GM21526 (cell line): Measurements from ENCODE around the gene NOL11.
"Not testable (repeated sequence)": the region's sequence is repeated elsewhere in the genome, so short reads cannot be mapped to it uniquely, and the experiment has no call there.

ENCODE experiments used
- ATAC-seq: cut with Tn5 transposase; IDR thresholded peaks from one replicate; pipeline ENCODE4 v1.9.1; 2021; ENCODE audit warnings: moderate library complexity; ENCODE audit not compliant: unreplicated experiment, low FRiP score

Gene NOL11

DNA sequence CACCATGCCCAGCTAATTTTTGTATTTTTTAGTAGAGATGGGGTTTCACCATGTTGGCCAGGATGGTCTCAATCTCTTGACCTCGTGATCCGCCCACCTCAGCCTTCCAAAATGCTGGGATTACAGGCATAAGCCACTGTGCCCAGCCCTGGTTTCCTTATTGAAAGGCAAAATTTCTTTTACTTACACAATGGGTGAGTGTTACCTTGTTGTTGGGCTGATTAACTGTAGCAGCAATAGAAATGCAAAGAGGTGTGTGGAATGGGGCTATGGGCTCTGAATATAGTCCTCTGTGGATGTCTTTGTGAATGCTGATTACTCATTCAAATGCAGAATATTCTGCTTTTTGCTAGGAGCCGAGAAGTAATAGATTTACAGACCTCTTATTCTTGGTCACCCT, 34.4 kb downstream of the NOL11 start:
- not testable (repeated sequence) for ATAC-seq

DNA sequence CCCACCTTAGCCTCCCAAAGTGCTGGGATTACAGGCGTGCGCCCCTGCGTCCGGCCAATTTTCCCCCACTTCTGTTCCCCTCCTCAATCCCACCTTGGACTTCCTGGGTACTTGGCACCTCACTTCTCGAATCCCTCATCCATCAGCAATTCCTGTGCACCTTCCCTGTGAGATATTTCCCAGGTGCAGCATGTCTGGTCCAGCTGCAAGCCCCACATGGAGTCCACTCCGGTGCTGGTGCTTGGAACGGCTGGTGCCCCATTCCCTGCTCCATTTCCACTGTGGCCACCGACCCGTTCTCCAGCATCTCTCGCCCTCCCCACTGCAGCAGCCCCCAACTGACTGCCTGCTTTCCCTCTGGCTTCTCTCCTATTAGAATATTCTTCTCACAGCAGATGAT, 35.3 kb downstream of the NOL11 start:
- ATAC-seq, result no peak

DNA sequence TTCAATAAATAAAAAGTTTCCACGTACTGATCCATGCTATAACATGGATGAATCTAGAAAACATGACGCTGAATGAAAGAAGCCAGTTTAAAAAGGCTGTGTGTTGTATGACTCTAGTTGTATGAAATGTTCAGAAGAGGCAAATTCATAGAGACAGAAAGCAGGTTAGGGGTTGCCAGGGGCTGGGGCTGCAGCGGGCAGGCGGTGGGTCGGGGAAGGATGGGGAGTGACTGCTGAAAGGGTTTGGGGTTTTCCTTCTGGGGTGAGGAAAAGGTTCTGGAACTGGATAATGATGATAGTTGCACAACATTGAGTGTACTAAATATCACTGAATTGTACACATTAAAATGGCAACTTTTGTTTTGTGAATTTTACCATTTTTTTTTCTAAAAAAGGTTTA, 36.3 kb downstream of the NOL11 start:
- ATAC-seq, result no peak

DNA sequence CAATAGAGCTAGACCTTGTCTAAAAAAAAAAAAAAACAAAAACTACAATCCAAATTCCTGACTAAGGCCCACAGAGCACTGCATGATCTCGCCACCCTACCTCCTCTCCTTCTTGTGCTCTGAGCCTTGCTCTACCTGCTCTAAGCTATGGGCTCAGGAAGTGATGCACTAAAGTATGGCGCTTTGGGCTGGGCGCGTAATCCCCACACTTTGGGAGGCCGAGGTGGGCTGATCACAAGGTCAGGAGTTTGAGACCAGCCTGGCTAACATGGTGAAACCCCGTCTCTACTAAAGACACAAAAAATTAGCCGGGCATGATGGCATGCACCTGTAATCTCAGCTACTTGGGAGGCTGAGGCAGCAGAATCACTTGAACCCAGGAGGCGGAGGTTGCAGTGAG, 37.0 kb downstream of the NOL11 start:
- not testable (repeated sequence) for ATAC-seq

DNA sequence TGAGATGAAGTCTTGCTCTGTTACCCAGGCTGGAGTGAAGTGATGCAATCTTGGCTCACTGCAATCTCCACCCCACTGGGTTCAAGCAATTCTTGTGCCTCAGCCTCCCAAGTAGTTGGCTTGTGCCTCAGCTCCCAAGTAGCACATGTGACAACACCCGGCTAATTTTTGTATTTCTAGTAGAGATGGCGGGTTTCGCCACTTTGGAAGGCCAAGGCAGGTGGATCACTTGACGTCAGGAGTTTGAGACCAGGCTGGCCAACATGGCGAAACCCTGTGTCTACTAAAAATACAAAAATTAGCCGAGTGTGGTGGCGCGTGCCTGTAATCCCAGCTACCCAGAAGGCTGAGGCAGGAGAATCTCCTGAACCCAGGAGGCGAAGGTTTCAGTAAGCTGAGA, 39.0 kb downstream of the NOL11 start:
- not testable (repeated sequence) for ATAC-seq

DNA sequence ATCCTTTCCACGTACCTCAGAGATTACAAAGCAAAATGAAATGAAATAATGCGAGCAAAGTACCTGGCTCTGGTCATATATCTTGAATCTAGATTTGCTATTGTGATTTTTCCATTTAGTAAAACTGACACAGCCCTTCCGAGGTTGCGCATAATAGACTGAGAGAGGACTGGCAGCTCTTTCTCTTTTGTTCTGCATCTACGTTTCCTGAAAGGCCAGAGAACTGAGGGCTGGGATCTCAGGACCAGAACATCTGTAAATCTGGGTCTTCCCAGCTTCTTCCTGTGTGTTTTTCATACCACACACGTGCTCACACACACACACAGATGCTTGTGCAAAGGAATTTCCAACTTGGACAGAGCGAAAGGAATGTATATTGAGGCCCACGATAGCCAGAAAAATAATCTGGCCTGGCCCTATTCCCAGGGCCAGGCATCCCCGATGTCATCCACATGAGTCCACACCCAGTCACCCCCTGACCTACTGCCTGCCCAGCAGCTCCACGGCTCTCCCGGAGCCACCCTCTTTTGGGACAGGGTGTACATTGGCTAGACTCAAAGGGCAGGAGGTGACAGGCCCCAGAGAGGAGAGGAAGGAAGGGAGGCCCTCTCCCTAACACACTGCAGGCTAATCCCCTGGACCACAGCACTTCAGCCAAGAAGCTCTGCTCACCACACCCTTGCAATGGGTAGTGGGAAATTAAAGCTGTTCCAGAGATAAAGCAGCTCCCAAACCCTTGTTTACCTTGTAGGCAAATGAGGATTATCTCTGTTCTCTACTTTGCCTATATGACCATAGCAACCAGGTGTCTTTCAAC, 41.8 kb downstream of the NOL11 start:
- no peak for ATAC-seq

DNA sequence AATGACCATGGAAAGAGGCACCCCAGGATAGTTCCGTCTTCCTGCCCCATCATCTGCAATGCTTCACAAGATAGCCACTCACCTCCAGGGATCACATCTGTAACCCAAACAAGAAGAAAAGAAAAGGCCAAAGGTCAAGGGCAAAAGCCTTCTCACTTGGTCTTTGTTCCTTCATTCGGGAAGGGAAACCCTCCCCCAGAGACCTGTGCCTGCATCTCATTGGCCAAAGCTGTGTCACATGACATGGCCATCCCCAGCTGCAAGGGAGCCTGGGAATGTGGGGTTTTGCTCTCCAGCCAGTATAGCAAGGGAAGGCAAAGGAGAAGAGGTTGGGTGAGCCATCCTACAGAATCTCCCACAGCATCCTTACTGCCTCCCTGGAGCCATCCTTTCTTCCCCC, 47.9 kb downstream of the NOL11 start:
- ATAC-seq, result no peak

DNA sequence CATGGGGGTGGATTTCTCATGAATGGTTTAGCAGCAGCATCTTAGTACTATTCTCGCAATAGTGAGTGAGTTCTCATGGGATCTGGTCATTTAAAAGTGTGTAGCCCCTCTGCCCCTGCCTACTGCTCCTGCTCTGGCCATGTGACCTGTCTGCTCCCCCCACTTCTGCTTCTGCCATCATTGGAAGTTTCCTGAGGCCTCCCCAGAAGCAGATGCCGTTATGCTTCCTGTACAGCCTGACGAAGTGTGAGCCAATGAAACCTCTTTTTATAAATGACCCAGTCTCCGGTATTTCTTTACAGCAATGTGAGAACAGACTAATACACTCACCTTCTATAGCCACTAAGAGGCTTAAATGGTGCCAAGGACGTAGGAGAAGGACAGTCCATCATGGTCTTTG, 51.5 kb downstream of the NOL11 start:
- ATAC-seq, result no peak

DNA sequence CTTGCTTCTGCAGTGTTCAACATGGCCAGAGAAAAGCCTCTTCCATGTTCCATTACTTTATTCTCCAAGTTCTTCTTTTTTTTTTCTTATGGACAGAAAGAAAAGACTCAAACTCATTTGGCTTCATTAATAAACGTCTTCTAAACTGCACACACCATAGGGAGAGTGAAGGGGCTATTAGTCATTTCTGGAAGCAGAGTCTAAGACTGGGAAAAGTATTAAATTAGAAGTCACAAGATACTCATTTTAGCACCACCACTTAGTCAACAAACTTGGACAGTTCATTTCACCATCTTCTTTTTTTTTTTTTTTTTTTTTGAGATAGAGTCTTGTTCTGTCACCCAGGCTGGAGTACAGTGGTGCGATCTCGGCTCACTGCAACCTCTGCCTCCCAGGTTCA, 52.8 kb downstream of the NOL11 start:
- ATAC-seq, result no peak

DNA sequence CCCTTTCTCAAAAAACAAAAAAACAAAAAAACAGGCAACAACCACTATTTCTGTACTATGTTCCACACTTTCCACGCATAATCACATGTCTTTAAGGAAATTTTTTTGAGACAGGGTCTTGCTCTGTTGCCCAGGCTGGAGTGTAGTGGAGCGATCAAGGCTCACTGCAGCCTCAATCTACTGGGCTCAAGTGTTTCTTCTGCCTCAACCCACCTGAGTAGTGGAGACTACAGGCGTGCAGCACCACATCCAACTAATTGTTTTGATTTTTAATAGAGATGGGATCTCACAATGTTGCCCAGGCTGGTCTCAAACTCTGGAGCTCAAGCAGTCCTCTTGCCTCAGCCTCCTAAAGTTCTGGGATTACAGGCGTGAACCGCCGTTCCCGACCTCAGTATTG, 54.9 kb downstream of the NOL11 start:
- ATAC-seq, result no peak

DNA sequence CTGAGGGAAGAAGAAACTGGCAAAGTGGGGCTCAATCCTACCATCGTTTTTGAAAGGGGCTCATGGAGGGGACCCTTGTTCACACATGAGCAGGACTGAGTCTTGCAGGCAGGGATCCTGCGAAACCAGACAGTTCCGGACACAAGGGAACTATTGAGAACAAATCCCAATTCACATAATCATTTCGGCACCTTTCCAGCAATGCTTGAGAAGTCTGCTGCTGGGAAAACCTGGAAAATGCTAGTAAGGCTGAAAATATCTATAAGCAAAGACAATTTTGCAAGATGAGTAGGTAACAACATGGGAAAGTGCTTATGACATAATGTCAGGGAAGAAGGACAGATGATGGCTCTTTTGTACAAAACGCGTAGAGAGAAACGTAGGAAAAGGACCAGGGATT, 55.5 kb downstream of the NOL11 start:
- no peak for ATAC-seq

DNA sequence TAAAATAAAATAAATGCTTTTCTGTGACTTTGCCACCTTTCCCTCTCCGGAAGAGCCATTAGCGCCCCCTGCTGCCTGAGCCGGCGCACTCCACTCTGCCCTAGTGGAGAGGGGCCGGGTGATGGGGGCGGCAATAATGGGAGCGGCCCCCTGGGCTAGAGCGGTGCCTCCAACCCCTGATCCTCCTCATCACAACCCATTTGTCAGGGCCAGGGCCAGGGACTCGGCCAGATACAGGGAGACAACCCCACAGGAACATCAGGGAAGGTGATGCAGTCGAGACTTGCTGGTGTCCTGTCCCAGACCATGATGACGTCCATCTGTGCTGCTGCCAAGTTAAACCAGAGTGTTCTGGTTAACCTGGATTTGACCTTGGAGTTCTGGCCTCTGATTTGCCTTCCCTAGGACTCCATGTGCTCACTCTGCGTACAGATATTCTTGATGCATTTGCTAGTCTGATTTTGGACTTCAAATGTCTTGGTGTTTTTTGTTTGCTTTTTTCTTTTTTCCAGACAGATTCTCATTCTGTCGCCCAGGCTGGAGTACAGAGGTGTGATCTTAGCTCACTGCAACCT, 61.4 kb downstream of the NOL11 start:
- no peak for ATAC-seq

DNA sequence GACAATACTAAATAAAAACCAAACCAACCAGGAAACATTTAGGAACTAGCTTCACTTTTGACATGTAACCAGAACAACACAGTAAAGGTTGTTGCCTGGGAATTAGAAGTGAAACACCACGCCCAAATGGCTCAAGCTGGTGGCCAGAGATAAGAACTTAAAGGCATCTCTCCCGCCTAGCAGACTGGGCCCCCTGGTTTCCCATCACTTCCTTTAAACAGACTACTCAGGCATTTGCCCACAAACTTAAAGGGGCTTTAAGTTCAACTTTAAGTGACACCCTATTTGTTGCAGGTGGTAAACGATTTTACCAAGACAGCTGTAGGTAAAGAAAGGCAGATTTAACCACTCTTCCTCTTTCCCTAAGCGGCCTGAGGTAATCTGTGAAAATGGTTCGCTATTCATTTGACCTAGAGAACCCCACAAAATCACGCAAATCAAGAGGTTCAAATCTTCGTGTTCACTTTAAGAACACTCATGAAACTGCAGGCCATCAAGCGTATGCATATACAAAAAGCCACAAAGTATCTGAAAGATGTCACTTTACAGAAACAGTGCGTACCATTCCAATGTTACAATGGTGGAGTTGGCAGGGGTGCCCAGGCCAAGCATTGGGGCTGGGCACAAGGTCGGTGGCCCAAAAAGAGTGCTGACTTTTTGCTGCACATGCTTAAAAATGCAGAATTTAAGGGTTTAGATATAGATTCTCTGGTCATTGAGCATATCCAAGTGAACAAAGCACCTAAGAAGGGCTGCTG, 66.8 kb downstream of the NOL11 start:
- no peak for ATAC-seq

DNA sequence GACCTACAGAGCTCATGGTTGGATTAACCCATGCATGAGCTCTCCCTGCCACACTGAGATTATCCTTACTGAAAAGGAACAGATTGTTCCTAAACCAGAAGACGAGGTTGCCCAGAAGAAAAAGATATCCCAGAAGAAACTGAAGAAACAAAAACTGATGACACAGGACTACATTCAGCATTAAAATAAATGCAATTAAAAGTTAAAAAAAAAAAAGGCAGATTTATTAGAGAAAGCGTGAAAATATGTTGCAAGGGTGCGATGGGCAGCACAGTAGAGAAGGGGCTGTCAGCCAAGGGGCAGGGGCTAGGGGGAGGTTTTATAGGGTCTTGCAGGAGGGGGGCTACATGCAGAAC, 67.4 kb downstream of the NOL11 start:
- ATAC-seq, result no peak

DNA sequence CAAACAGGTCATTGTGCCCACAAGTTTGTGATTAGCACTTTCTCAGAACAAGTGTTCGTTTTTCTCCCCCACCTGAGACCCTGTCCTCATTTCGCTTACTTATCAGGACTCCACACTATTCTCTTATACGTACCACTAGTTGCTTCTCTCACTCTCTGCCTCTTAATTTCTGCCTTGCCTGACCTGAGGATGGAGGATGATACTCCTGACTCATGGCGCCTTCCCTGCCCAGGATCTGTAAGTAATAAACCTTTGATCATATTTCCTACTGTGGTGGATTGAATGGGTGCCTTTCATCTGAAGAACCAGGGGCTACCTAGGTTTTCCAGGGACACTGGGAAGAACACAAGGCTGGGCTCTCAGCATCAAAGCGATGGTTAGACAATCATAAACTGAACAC, 67.8 kb downstream of the NOL11 start:
- no peak for ATAC-seq
